ENCODE data around the gene TMEM9.

The TMEM9 gene

GRCh38 chr1:201139306-201139705, 15.0 kb downstream of the TMEM9 start:
- Histone ChIP-seq H3K27me3 (ENCODE audit: insufficient read depth, low read depth) (no peaks in the 10 kb centered on the region), H3K27ac (no peak overlapping the region), H4K20me1 (ENCODE audit: insufficient read depth) (no peaks in the 10 kb centered on the region), H3K4me3 (IDR thresholded peaks at IDR 0.05; ENCODE audit: insufficient read depth, low read depth, low read length) (no peak overlapping the region), H3K4me1 (ENCODE audit: low read depth, poor library complexity, severe bottlenecking) (no peaks in the 10 kb centered on the region), H2AFZ (ENCODE audit: low read depth) (no peak overlapping the region), H3K36me3 (ENCODE audit: insufficient read depth) (no peaks in the 10 kb centered on the region), H3K79me2 (ENCODE audit: insufficient read depth, low read depth) (no peaks in the 10 kb centered on the region), H3K9ac (no peak overlapping the region), H3K4me2 (no peak overlapping the region)
- TF ChIP-seq, protein P1, sequence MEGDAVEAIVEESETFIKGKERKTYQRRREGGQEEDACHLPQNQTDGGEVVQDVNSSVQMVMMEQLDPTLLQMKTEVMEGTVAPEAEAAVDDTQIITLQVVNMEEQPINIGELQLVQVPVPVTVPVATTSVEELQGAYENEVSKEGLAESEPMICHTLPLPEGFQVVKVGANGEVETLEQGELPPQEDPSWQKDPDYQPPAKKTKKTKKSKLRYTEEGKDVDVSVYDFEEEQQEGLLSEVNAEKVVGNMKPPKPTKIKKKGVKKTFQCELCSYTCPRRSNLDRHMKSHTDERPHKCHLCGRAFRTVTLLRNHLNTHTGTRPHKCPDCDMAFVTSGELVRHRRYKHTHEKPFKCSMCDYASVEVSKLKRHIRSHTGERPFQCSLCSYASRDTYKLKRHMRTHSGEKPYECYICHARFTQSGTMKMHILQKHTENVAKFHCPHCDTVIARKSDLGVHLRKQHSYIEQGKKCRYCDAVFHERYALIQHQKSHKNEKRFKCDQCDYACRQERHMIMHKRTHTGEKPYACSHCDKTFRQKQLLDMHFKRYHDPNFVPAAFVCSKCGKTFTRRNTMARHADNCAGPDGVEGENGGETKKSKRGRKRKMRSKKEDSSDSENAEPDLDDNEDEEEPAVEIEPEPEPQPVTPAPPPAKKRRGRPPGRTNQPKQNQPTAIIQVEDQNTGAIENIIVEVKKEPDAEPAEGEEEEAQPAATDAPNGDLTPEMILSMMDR (conservative IDR thresholded peaks at IDR 0.05; ENCODE audit: low read depth, low read length) = no peak

GRCh38 chr1:201138311-201138840, 15.9 kb downstream of the TMEM9 start:
- no peak overlapping the region for H3K27ac ChIP-seq
- TF ChIP-seq, protein P1 (conservative IDR thresholded peaks at IDR 0.05; ENCODE audit: low read depth, low read length) = no peak
- no peaks in the 10 kb centered on the region for H3K79me2 ChIP-seq (ENCODE audit: insufficient read depth, low read depth)
- no peak overlapping the region for H2AFZ ChIP-seq (ENCODE audit: low read depth)
- no peaks in the 10 kb centered on the region for H3K36me3 ChIP-seq (ENCODE audit: insufficient read depth)
- no peak overlapping the region for H3K4me3 ChIP-seq (IDR thresholded peaks at IDR 0.05; ENCODE audit: insufficient read depth, low read depth, low read length)
- H4K20me1 ChIP-seq (ENCODE audit: insufficient read depth) = no peaks in the 10 kb centered on the region
- no peak overlapping the region for H3K4me2 ChIP-seq
- no peaks in the 10 kb centered on the region for H3K4me1 ChIP-seq (ENCODE audit: low read depth, poor library complexity, severe bottlenecking)
- no peak overlapping the region for H3K9ac ChIP-seq
- H3K27me3 ChIP-seq (ENCODE audit: insufficient read depth, low read depth) = no peaks in the 10 kb centered on the region

DNA sequence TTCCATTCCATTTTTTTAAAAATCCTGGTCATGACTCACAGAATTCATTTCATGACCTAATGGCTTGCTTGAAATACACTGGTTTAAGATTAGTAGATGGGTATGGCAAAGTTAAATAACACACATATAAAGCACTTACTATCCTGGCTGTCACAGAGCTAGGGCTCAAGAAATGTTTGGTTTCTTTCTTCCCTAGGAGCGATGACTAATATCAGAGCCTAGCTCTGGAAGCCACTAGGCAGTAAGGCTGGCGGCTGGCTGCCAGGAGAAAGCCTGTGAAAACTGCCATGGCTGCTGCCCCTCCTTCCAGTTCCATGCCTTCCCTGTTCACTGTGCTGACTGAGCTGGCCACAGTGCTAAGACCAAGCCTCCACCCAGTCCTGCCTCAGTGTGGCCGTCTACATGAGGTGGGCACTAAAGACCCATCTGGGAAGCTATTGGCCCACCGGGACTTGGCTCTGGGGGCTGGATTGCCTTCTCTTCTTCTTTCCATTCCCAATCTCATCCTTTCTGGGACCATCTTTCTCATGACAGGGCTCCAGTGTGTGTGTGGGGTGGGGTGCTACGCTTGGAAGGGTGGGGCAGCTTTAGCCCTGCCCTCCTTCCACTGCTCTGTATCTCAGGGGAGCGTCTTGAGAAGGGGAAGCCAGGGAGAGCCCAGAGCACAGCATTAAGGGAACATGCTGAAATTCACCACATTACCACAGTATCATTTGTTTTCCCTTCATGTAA, 16.5 kb downstream of the TMEM9 start:
- no peak overlapping the region for H3K4me2 ChIP-seq
- H3K4me3 ChIP-seq (IDR thresholded peaks at IDR 0.05; ENCODE audit: insufficient read depth, low read depth, low read length) = no peak overlapping the region
- no peaks in the 10 kb centered on the region for H4K20me1 ChIP-seq (ENCODE audit: insufficient read depth)
- no peaks in the 10 kb centered on the region for H3K27me3 ChIP-seq (ENCODE audit: insufficient read depth, low read depth)
- TF ChIP-seq, protein P1 (conservative IDR thresholded peaks at IDR 0.05; ENCODE audit: low read depth, low read length) = no peak
- no peak overlapping the region for H3K9ac ChIP-seq
- H3K36me3 ChIP-seq (ENCODE audit: insufficient read depth) = no peaks in the 10 kb centered on the region
- no peaks in the 10 kb centered on the region for H3K79me2 ChIP-seq (ENCODE audit: insufficient read depth, low read depth)
- H2AFZ ChIP-seq (ENCODE audit: low read depth) = no peak overlapping the region
- H3K27ac ChIP-seq = no peak overlapping the region
- H3K4me1 ChIP-seq (ENCODE audit: low read depth, poor library complexity, severe bottlenecking) = no peaks in the 10 kb centered on the region

- Histone ChIP-seq H3K79me2 (ENCODE audit: insufficient read depth, low read depth) (no peaks in the 10 kb centered on the region), H3K4me3 (IDR thresholded peaks at IDR 0.05; ENCODE audit: insufficient read depth, low read depth, low read length) (no peak overlapping the region), H3K27ac (no peak overlapping the region), H2AFZ (ENCODE audit: low read depth) (no peak overlapping the region), H3K27me3 (ENCODE audit: insufficient read depth, low read depth) (no peaks in the 10 kb centered on the region), H3K9ac (no peak overlapping the region), H3K4me2 (no peak overlapping the region), H4K20me1 (ENCODE audit: insufficient read depth) (no peaks in the 10 kb centered on the region), H3K36me3 (ENCODE audit: insufficient read depth) (no peaks in the 10 kb centered on the region), H3K4me1 (ENCODE audit: low read depth, poor library complexity, severe bottlenecking) (no peaks in the 10 kb centered on the region)
- TF ChIP-seq, protein P1 (conservative IDR thresholded peaks at IDR 0.05; ENCODE audit: low read depth, low read length) = no peak
These were observed 17.3 kb downstream of the TMEM9 start for GRCh38 chr1:201137024-201137392.

All from KMS-11 (cell line).